SU-DHL-6 (cell line): ENCODE data around the gene ST8SIA4.

Experiments
- H2AFZ ChIP-seq: fragments of 200-600 bp; sonication (generic); 2 replicates; pipeline ENCODE4 v1.6.1; 2014; ENCODE audit warnings: low read depth, mild to moderate bottlenecking, moderate library complexity, mixed read lengths, antibody characterized with exemption, low read length; ENCODE audit not compliant: severe bottlenecking
- H3F3A ChIP-seq: fragments of 200-600 bp; shearing (Covaris generic); 2 replicates; pipeline ENCODE4 v1.6.0; 2016; ENCODE audit warnings: antibody characterized with exemption, mild to moderate bottlenecking; ENCODE audit not compliant: insufficient read depth
- H3K27ac ChIP-seq: fragments of 200-600 bp; sonication (generic); 2 replicates; pipeline ENCODE4 v1.5.1; 2016; ENCODE audit warnings: low read depth, mild to moderate bottlenecking, low read length, moderate library complexity, mixed read lengths
- H3K27me3 ChIP-seq: fragments of 200-600 bp; sonication (generic), shearing (Covaris generic); 2 replicates; pipeline ENCODE4 v1.6.0; 2014; ENCODE audit warnings: mild to moderate bottlenecking, low read length
- H3K36me3 ChIP-seq: fragments of 200-600 bp; sonication (generic); 2 replicates; pipeline ENCODE4 v1.6.1; 2014; ENCODE audit warnings: mild to moderate bottlenecking, low read length, mixed read lengths
- H3K4me2 ChIP-seq: fragments of 300-600, 200-600 bp; shearing (Covaris generic), sonication (generic); 2 replicates; pipeline ENCODE4 v1.6.0; 2014; ENCODE audit warnings: low read length, low read depth, mild to moderate bottlenecking; ENCODE audit not compliant: poor library complexity, severe bottlenecking
- H3K4me3 ChIP-seq: fragments of 200-600 bp; sonication (generic); 2 replicates; pipeline ENCODE4 v1.5.1; 2014; ENCODE audit warnings: antibody characterized with exemption, low read length, mild to moderate bottlenecking, mixed read lengths; ENCODE audit not compliant: insufficient read depth, poor library complexity, severe bottlenecking
- H3K79me2 ChIP-seq: fragments of 200-600 bp; sonication (generic); 2 replicates; pipeline ENCODE4 v1.6.1; 2014; ENCODE audit warnings: mild to moderate bottlenecking, low read length, moderate library complexity; ENCODE audit not compliant: insufficient read depth
- H3K9ac ChIP-seq: fragments of 200-600 bp; sonication (generic); 2 replicates; pipeline ENCODE4 v1.7.0; 2014; ENCODE audit warnings: mild to moderate bottlenecking, low read length
- H3K9me2 ChIP-seq: fragments of 200-600 bp; sonication (generic); replicated peaks from 2 replicates; pipeline ENCODE4 v1.6.1; 2014; ENCODE audit warnings: low read length; ENCODE audit not compliant: insufficient read depth
- H3K9me3 ChIP-seq: fragments of 200-600 bp; sonication (generic); 2 replicates; pipeline ENCODE4 v1.6.1; 2014; ENCODE audit warnings: low read length, mixed read lengths; ENCODE audit not compliant: insufficient read depth
- H4K20me1 ChIP-seq: fragments of 200-600 bp; sonication (generic); 2 replicates; pipeline ENCODE4 v1.6.1; 2014; ENCODE audit warnings: low read depth, mild to moderate bottlenecking, antibody characterized with exemption, low read length, moderate library complexity, mixed read lengths
- CTCF ChIP-seq: fragments of 200-600 bp; sonication (generic); IDR thresholded peaks from one replicate; pipeline ENCODE4 v1.5.1; 2017; ENCODE audit warnings: antibody characterized with exemption, mild to moderate bottlenecking, low read length, moderate library complexity; ENCODE audit not compliant: insufficient read depth, poor library complexity, severe bottlenecking
- EZH2phosphoT487 ChIP-seq: fragments of 200-600 bp; sonication (generic), shearing (Covaris generic); conservative IDR thresholded peaks from 2 replicates; pipeline ENCODE4 v1.6.1; 2018; ENCODE audit warnings: mild to moderate bottlenecking, antibody characterized with exemption, low read length, moderate library complexity, mixed read lengths

Gene ST8SIA4

GRCh38 chr5:100775533-100775855, 127.6 kb downstream of the ST8SIA4 start:
- Histone ChIP-seq H3K4me3 (peak overlapping the region; percentile 29), H3K9me2 (no peaks in the 10 kb centered on the region), H3K27me3 (no peaks in the 10 kb centered on the region), H3K79me2 (no peaks in the 10 kb centered on the region), H3K27ac (peak overlapping the region; percentile 97), H3K9ac (peak overlapping the region; percentile 42), H3K36me3 (no peaks in the 10 kb centered on the region), H3K4me2 (peak overlapping the region; percentile 77), H3F3A (peaks cover 46% of the 10 kb centered on the region), H4K20me1 (no peaks in the 10 kb centered on the region), H2AFZ (peak overlapping the region; percentile 60), H3K9me3 (no peaks in the 10 kb centered on the region)
- TF ChIP-seq EZH2phosphoT487 (no peak), CTCF (no peak)

GRCh38 chr5:100772548-100772947, 130.5 kb downstream of the ST8SIA4 start:
- no peak overlapping the region for H3K4me2 ChIP-seq
- H3F3A ChIP-seq, result peaks cover 24% of the 10 kb centered on the region
- H3K9ac ChIP-seq, result no peak overlapping the region
- H3K27ac ChIP-seq, result no peak overlapping the region
- no peaks in the 10 kb centered on the region for H3K9me3 ChIP-seq
- no peaks in the 10 kb centered on the region for H3K79me2 ChIP-seq
- no peaks in the 10 kb centered on the region for H3K36me3 ChIP-seq
- no peak overlapping the region for H2AFZ ChIP-seq
- no peaks in the 10 kb centered on the region for H3K27me3 ChIP-seq
- no peak overlapping the region for H3K4me3 ChIP-seq
- TF ChIP-seq CTCF (no peak), EZH2phosphoT487 (no peak)
- no peaks in the 10 kb centered on the region for H4K20me1 ChIP-seq
- H3K9me2 ChIP-seq, result no peaks in the 10 kb centered on the region

- Histone ChIP-seq H3K9ac (no peak overlapping the region), H2AFZ (peak overlapping the region; percentile 29), H3K4me3 (no peak overlapping the region), H3K27me3 (no peaks in the 10 kb centered on the region), H3F3A (peaks cover 19% of the 10 kb centered on the region), H4K20me1 (no peaks in the 10 kb centered on the region), H3K79me2 (no peaks in the 10 kb centered on the region), H3K4me2 (no peak overlapping the region), H3K9me3 (no peaks in the 10 kb centered on the region), H3K27ac (no peak overlapping the region), H3K9me2 (no peaks in the 10 kb centered on the region), H3K36me3 (no peaks in the 10 kb centered on the region)
- no peak for TF ChIP-seq EZH2phosphoT487
- no peak for TF ChIP-seq CTCF
These were observed 131.1 kb downstream of the ST8SIA4 start for GRCh38 chr5:100772006-100772405.

GRCh38 chr5:100771181-100771580, 131.9 kb downstream of the ST8SIA4 start:
- no peak for TF ChIP-seq CTCF
- TF ChIP-seq EZH2phosphoT487, result no peak
- Histone ChIP-seq H3K9me3 (no peaks in the 10 kb centered on the region), H3K4me2 (no peak overlapping the region), H3K27ac (no peak overlapping the region), H4K20me1 (no peaks in the 10 kb centered on the region), H3K27me3 (no peaks in the 10 kb centered on the region), H2AFZ (no peak overlapping the region), H3K79me2 (no peaks in the 10 kb centered on the region), H3F3A (peaks cover 11% of the 10 kb centered on the region), H3K9me2 (no peaks in the 10 kb centered on the region), H3K36me3 (no peaks in the 10 kb centered on the region), H3K9ac (no peak overlapping the region), H3K4me3 (no peak overlapping the region)
